ENCODE measurements around the gene FKBP2. TPM values are rescaled to one million over a fixed set of nuclear protein-coding genes. Genes with fewer than 3 reads are reported as not detected.

Gene FKBP2
- total RNA-seq, 1 donor from 2014 or later = 110 TPM

DNA sequence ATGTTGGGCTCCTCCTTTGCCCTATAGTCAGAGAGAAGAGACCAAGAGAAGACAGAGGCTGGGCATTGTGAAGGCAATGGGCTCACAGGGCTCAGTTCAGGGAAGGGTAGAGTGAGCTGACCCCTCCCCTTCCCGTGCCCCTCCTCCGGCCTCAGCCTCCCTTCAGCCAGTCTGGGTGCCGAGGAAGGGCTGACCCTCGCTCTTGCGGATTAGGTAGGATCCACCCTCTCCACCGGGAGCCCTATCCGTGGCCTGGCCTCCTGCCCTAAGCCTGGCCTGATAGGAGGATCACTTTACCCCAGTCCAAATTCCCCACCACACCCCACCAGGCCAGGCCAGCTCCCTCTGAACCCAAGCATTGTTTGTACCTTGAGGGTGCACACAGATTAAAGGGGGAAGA is 7.7 kb downstream of the FKBP2 start:
- no peak for DNase-seq (ENCODE audit: low read depth)
- TF ChIP-seq, protein P1, sequence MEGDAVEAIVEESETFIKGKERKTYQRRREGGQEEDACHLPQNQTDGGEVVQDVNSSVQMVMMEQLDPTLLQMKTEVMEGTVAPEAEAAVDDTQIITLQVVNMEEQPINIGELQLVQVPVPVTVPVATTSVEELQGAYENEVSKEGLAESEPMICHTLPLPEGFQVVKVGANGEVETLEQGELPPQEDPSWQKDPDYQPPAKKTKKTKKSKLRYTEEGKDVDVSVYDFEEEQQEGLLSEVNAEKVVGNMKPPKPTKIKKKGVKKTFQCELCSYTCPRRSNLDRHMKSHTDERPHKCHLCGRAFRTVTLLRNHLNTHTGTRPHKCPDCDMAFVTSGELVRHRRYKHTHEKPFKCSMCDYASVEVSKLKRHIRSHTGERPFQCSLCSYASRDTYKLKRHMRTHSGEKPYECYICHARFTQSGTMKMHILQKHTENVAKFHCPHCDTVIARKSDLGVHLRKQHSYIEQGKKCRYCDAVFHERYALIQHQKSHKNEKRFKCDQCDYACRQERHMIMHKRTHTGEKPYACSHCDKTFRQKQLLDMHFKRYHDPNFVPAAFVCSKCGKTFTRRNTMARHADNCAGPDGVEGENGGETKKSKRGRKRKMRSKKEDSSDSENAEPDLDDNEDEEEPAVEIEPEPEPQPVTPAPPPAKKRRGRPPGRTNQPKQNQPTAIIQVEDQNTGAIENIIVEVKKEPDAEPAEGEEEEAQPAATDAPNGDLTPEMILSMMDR (IDR thresholded peaks at IDR 0.05; ENCODE audit: insufficient read depth, low read length, poor library complexity, severe bottlenecking) = no peak
- Histone ChIP-seq H3K4me3 (ENCODE audit: low read depth, low read length) (no peak overlapping the region), H3K36me3 (ENCODE audit: control insufficient read depth, insufficient read depth, low read length) (no peaks in the 10 kb centered on the region), H3K27me3 (ENCODE audit: control insufficient read depth, insufficient read depth, low read length) (no peaks in the 10 kb centered on the region)

DNA sequence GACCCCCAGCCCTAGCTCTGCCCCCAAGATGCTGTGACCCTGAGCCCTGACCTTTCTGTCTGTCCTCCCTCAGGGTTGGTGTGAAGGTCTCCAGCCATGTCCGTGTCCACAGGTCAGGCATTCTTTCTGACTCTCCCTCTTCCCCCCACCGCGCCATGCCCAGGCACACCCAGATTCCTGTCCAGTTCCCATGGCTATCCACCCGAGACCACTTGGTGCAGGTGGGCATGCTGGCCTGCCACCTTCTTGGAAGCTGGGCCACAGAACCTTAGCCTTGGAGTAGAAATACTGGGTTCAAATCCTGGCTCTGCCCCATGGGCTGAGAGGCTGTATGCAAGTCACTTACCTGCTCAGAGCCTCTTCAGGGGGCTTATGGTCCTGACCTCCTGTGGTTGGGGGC is 8.1 kb downstream of the FKBP2 start:
- TF ChIP-seq, protein P1 (IDR thresholded peaks at IDR 0.05; ENCODE audit: insufficient read depth, low read length, poor library complexity, severe bottlenecking) = no peak
- no peaks in the 10 kb centered on the region for H3K36me3 ChIP-seq (ENCODE audit: control insufficient read depth, insufficient read depth, low read length)
- H3K4me3 ChIP-seq (ENCODE audit: low read depth, low read length) = no peak overlapping the region
- no peak for DNase-seq (ENCODE audit: low read depth)
- H3K27me3 ChIP-seq (ENCODE audit: control insufficient read depth, insufficient read depth, low read length) = no peaks in the 10 kb centered on the region

DNA sequence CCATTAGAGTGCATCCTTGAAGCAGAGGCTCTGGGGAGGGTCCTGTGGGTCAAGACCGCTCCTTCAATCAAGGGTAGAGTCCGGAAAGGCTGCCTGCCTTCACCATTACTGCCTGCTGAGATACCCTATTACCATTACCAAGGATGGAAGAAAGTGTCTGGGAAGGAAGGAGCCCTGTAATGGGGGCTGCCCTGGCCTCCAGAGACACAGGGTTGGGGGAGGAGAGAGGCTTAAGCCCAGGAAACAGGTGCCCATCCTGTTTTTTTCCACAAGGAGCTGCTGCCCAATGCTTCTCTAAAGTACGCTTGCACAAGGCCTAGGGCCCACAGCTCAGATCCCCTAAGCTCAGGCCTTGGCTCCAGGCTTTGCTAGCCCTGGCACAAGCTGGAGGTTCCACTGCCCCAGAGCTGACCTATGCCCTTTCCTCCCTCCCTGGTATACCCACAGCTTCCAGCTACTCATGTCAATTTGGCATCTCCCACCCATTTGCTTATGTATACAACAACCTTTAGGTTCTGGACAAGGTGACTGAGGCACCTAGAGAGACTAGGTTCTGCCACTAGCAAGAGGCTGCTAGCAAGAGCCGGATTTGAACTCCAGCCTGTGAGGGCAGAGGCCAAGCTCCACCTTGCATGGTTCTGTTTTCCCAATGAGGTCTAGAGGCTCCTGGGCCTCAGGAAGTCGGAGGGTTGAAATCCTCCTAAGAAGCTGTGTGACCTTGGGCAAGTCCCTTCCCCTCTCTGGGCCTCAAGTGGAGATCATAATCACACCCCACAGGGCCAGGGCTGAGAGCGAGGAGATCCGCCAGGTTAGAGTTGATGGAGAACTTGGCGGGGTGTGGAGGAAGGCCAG is 8.9 kb downstream of the FKBP2 start:
- TF ChIP-seq, protein P1 (IDR thresholded peaks at IDR 0.05; ENCODE audit: insufficient read depth, low read length, poor library complexity, severe bottlenecking) = no peak
- Histone ChIP-seq H3K4me3 (ENCODE audit: low read depth, low read length) (no peak overlapping the region), H3K36me3 (ENCODE audit: control insufficient read depth, insufficient read depth, low read length) (no peaks in the 10 kb centered on the region), H3K27me3 (ENCODE audit: control insufficient read depth, insufficient read depth, low read length) (no peaks in the 10 kb centered on the region)
- DNase-seq (ENCODE audit: low read depth) = no peak

DNA sequence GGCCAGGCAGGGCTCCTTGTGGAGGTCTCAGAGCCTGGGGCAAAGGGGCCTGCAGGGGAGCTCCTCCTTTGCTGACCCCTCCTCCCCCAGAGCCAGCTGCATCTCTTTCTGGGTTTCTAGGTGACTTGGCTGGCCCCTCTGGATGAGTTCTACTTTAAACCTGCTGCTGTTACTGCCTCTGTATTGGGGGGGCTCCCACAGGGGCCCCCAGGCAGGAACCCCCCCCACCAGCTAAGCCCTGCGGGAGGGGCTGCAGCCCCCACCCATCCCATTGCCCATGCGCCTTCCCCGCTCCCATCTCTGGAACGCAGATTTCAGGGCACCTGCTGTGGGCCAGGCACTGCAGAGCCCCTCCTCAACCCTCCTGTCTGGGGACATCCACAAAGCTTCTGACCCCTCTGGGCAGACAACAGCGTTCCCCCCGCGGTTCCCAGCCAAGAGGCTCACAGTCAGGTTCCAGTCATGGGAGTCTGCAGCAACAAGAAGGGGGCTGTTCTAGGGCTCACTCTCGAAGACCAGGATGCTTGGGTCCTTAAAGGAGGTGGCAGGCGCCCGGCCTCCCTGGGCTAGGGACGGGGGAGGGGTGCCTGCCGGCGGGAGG is 9.6 kb downstream of the FKBP2 start:
- Histone ChIP-seq H3K4me3 (ENCODE audit: low read depth, low read length) (peak overlapping the region; percentile 77), H3K27me3 (ENCODE audit: control insufficient read depth, insufficient read depth, low read length) (no peaks in the 10 kb centered on the region), H3K36me3 (ENCODE audit: control insufficient read depth, insufficient read depth, low read length) (no peaks in the 10 kb centered on the region)
- no peak for DNase-seq (ENCODE audit: low read depth)
- TF ChIP-seq, protein P1 (IDR thresholded peaks at IDR 0.05; ENCODE audit: insufficient read depth, low read length, poor library complexity, severe bottlenecking) = no peak

DNA sequence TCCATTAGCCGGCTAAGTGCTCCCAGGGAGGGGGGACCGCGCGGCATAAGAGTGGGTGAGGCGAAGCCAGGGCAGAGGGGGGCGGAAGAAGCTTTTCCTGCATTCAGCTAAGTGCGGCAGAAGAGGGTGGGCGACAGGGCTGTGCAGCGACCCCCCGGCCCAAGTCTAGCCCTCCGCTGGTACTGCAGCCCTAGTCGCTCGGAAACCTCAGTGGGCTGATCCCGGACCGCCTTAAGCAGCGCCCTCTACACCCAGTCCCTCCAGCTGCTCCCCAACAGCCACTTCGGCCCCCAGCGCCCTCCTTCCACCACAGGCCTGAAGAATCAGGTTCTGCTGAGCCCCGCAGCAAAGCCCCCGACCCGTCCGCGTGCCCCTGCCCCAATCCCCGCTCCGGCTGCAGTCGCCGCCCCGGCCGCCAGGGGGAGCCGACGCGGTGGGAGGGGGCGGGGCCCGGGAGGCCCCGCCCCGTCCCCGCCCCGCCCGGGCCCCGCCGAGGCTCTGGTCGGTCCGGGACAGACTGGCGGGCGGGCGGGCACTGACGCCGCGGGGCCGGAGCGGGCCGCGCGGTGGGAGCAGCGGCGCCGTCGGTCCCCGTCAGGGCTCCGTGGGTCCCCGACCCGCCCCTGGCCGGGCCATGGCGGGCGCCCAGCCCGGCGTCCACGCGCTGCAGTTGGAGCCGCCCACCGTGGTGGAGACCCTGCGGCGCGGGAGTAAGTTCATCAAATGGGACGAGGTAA is 10.3 kb downstream of the FKBP2 start, which contains the start of gene PLCB3:
PLCB3 (plus strand) TSS at position 515 of the 737 bp plus-strand sequence; CDS start at position 635, 120 bp downstream.
- TF ChIP-seq, protein P1 (IDR thresholded peaks at IDR 0.05; ENCODE audit: insufficient read depth, low read length, poor library complexity, severe bottlenecking) = peak; percentile 47
- DNase-seq (ENCODE audit: low read depth) = no peak

More for the DNA sequence above, 10.3 kb downstream of the FKBP2 start, which contains the start of gene PLCB3:
- H3K4me3 ChIP-seq (ENCODE audit: low read depth, low read length) = peak within 1 kb of the TSS; percentile 77
- no peaks in the 10 kb centered on the region for H3K27me3 ChIP-seq (ENCODE audit: control insufficient read depth, insufficient read depth, low read length)
- H3K36me3 ChIP-seq (ENCODE audit: control insufficient read depth, insufficient read depth, low read length) = no peaks in the 10 kb centered on the region
